ENCODE data around the gene PLA2G4B.
A peak's percentile ranks its signal among the peaks of the same experiment; 100 is the strongest.

PLA2G4B gene

GRCh38 chr15:41872166-41872747, 33.6 kb downstream of the PLA2G4B start:
- H3K36me3 ChIP-seq (ENCODE audit: insufficient read depth, low read length): no peaks in the 10 kb centered on the region
- H3K9ac ChIP-seq (ENCODE audit: low read depth, low read length): no peak overlapping the region
- no peaks in the 10 kb centered on the region for H3K4me1 ChIP-seq (ENCODE audit: insufficient read depth, low read length)
- no peaks in the 10 kb centered on the region for H3K9me3 ChIP-seq (ENCODE audit: control insufficient read depth, insufficient read depth, low read length)

- no peaks in the 10 kb centered on the region for H3K4me1 ChIP-seq (ENCODE audit: insufficient read depth, low read length)
- no peak overlapping the region for H3K9ac ChIP-seq (ENCODE audit: low read depth, low read length)
- H3K9me3 ChIP-seq (ENCODE audit: control insufficient read depth, insufficient read depth, low read length): no peaks in the 10 kb centered on the region
- no peaks in the 10 kb centered on the region for H3K36me3 ChIP-seq (ENCODE audit: insufficient read depth, low read length)
Measured at GRCh38 chr15:41873711-41874110, 35.1 kb downstream of the PLA2G4B start.

GRCh38 chr15:41874736-41875135, 36.1 kb downstream of the PLA2G4B start:
- no peak overlapping the region for H3K9ac ChIP-seq (ENCODE audit: low read depth, low read length)
- H3K36me3 ChIP-seq (ENCODE audit: insufficient read depth, low read length): no peaks in the 10 kb centered on the region
- no peaks in the 10 kb centered on the region for H3K9me3 ChIP-seq (ENCODE audit: control insufficient read depth, insufficient read depth, low read length)
- no peaks in the 10 kb centered on the region for H3K4me1 ChIP-seq (ENCODE audit: insufficient read depth, low read length)

GRCh38 chr15:41876007-41876406, 37.4 kb downstream of the PLA2G4B start:
- Histone ChIP-seq H3K9ac (ENCODE audit: low read depth, low read length) (no peak overlapping the region), H3K9me3 (ENCODE audit: control insufficient read depth, insufficient read depth, low read length) (no peaks in the 10 kb centered on the region), H3K4me1 (ENCODE audit: insufficient read depth, low read length) (no peaks in the 10 kb centered on the region), H3K36me3 (ENCODE audit: insufficient read depth, low read length) (no peaks in the 10 kb centered on the region)

- H3K36me3 ChIP-seq (ENCODE audit: insufficient read depth, low read length): no peaks in the 10 kb centered on the region
- no peaks in the 10 kb centered on the region for H3K9me3 ChIP-seq (ENCODE audit: control insufficient read depth, insufficient read depth, low read length)
- H3K4me1 ChIP-seq (ENCODE audit: insufficient read depth, low read length): no peaks in the 10 kb centered on the region
- no peak overlapping the region for H3K9ac ChIP-seq (ENCODE audit: low read depth, low read length)
Measured at GRCh38 chr15:41876689-41877088, 38.0 kb downstream of the PLA2G4B start.

- Histone ChIP-seq H3K9ac (ENCODE audit: low read depth, low read length) (no peak overlapping the region), H3K36me3 (ENCODE audit: insufficient read depth, low read length) (no peaks in the 10 kb centered on the region), H3K4me1 (ENCODE audit: insufficient read depth, low read length) (peaks cover 1% of the 10 kb centered on the region; the same call in 1 of the 2 replicates), H3K9me3 (ENCODE audit: control insufficient read depth, insufficient read depth, low read length) (no peaks in the 10 kb centered on the region)
Measured at GRCh38 chr15:41877631-41878354, 39.1 kb downstream of the PLA2G4B start.

GRCh38 chr15:41878355-41878699, 39.7 kb downstream of the PLA2G4B start:
- Histone ChIP-seq H3K9ac (ENCODE audit: low read depth, low read length) (no peak overlapping the region), H3K36me3 (ENCODE audit: insufficient read depth, low read length) (no peaks in the 10 kb centered on the region), H3K4me1 (ENCODE audit: insufficient read depth, low read length) (peaks cover 3% of the 10 kb centered on the region; the same call in 1 of the 2 replicates), H3K9me3 (ENCODE audit: control insufficient read depth, insufficient read depth, low read length) (no peaks in the 10 kb centered on the region)

- Histone ChIP-seq H3K36me3 (ENCODE audit: insufficient read depth, low read length) (no peaks in the 10 kb centered on the region), H3K9ac (ENCODE audit: low read depth, low read length) (no peak overlapping the region), H3K9me3 (ENCODE audit: control insufficient read depth, insufficient read depth, low read length) (no peaks in the 10 kb centered on the region), H3K4me1 (ENCODE audit: insufficient read depth, low read length) (peaks cover 3% of the 10 kb centered on the region; the same call in 1 of the 2 replicates)
Measured at GRCh38 chr15:41879321-41879845, 40.7 kb downstream of the PLA2G4B start.

- no peaks in the 10 kb centered on the region for H3K36me3 ChIP-seq (ENCODE audit: insufficient read depth, low read length)
- H3K9me3 ChIP-seq (ENCODE audit: control insufficient read depth, insufficient read depth, low read length): no peaks in the 10 kb centered on the region
- no peak overlapping the region for H3K9ac ChIP-seq (ENCODE audit: low read depth, low read length)
- H3K4me1 ChIP-seq (ENCODE audit: insufficient read depth, low read length): peaks cover 3% of the 10 kb centered on the region; the same call in 1 of the 2 replicates
Measured at GRCh38 chr15:41880156-41880877, 41.7 kb downstream of the PLA2G4B start.

GRCh38 chr15:41881086-41881485, 42.4 kb downstream of the PLA2G4B start:
- H3K36me3 ChIP-seq (ENCODE audit: insufficient read depth, low read length): no peaks in the 10 kb centered on the region
- peaks cover 3% of the 10 kb centered on the region; the same call in 1 of the 2 replicates for H3K4me1 ChIP-seq (ENCODE audit: insufficient read depth, low read length)
- H3K9ac ChIP-seq (ENCODE audit: low read depth, low read length): no peak overlapping the region
- no peaks in the 10 kb centered on the region for H3K9me3 ChIP-seq (ENCODE audit: control insufficient read depth, insufficient read depth, low read length)

GRCh38 chr15:41881550-41881919, 42.9 kb downstream of the PLA2G4B start:
- Histone ChIP-seq H3K9me3 (ENCODE audit: control insufficient read depth, insufficient read depth, low read length) (no peaks in the 10 kb centered on the region), H3K36me3 (ENCODE audit: insufficient read depth, low read length) (no peaks in the 10 kb centered on the region), H3K9ac (ENCODE audit: low read depth, low read length) (no peak overlapping the region), H3K4me1 (ENCODE audit: insufficient read depth, low read length) (peaks cover 3% of the 10 kb centered on the region; the same call in 1 of the 2 replicates)

GRCh38 chr15:41881920-41882688, 43.5 kb downstream of the PLA2G4B start:
- peaks cover 3% of the 10 kb centered on the region; the same call in 1 of the 2 replicates for H3K4me1 ChIP-seq (ENCODE audit: insufficient read depth, low read length)
- peak overlapping the region; percentile 51 for H3K9ac ChIP-seq (ENCODE audit: low read depth, low read length)
- H3K36me3 ChIP-seq (ENCODE audit: insufficient read depth, low read length): no peaks in the 10 kb centered on the region
- H3K9me3 ChIP-seq (ENCODE audit: control insufficient read depth, insufficient read depth, low read length): no peaks in the 10 kb centered on the region

- Histone ChIP-seq H3K36me3 (ENCODE audit: insufficient read depth, low read length) (no peaks in the 10 kb centered on the region), H3K4me1 (ENCODE audit: insufficient read depth, low read length) (peaks cover 3% of the 10 kb centered on the region; the same call in 1 of the 2 replicates), H3K9ac (ENCODE audit: low read depth, low read length) (peak overlapping the region; percentile 51), H3K9me3 (ENCODE audit: control insufficient read depth, insufficient read depth, low read length) (no peaks in the 10 kb centered on the region)
Measured at GRCh38 chr15:41882689-41883483, 44.2 kb downstream of the PLA2G4B start.

Data from ES-I3 (cell line).